ENCODE measurements around the gene FGFR2. TPM values are rescaled to one million over a fixed set of nuclear protein-coding genes. Genes with fewer than 3 reads are reported as not detected.

Gene FGFR2
- total RNA-seq, 1 donor from 2014 or later: not detected

DNA sequence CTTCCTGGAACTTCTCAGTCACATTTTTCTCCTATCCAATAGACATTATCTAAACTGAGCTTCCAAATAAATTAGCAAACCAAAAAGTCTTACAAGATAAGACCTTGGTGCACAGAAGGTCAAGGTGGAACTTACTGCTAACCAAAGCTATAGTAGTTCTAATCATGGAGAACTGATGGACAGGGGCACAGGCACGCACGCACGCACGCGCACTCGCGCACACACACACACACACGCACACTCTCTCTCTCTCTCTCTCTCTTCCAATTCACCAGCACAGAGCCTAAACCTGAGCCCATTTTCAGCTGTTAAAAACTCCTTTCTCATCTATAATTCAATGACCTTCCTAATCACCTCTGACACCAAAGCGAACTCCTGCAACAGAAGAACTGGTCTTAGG is 7.5 kb downstream of the FGFR2 start:
- no peak for DNase-seq (ENCODE audit: low read depth in 2 of 2)

- no peak for DNase-seq (ENCODE audit: low read depth in 2 of 2)
Observed at GRCh38 chr10:121589553-121589952, 8.7 kb downstream of the FGFR2 start.

- DNase-seq (ENCODE audit: low read depth in 2 of 2): no peak
Observed at GRCh38 chr10:121583857-121584256, 14.4 kb downstream of the FGFR2 start.

DNA sequence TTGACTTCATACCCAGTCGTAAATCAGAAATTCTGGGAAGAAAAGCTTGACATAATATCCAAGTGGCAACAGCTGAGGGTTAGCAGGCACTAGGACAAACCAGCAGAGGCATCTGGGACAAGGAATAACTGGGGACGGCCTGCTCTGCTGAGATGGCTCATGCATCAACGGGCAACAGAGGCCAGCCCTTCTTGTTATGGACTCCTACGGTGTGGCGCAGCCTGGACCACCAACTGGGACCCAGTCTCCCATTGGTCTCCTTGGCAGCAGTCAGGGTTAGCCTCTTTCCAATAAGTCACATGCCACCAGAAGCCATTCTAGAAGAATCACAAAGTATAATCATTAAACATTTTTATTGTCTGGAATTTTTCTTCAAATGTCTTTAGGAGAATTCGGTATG is 15.0 kb downstream of the FGFR2 start:
- DNase-seq (ENCODE audit: low read depth in 2 of 2): no peak

- DNase-seq (ENCODE audit: low read depth in 2 of 2): no peak
Observed at GRCh38 chr10:121580276-121581116, 17.7 kb downstream of the FGFR2 start.

DNA sequence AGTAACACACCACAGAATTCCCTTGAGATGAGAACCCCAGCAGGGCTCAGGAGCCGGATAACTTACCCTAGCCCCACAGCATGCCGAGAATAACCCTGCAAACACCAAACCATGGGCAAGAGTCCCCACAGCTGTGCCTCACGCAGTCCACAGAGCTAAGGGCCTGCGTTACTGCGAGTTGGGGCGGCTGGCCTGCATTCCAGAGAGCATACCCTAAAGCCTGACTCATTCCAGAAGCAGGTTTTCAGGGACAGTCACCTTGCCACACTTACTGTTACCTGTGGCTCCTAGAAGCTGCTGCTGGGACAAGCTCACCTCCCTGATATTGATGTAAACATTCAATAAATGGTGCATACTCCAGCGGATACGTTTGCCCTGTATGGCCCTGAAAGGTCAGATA is 18.6 kb downstream of the FGFR2 start:
- no peak for DNase-seq (ENCODE audit: low read depth in 2 of 2)

DNA sequence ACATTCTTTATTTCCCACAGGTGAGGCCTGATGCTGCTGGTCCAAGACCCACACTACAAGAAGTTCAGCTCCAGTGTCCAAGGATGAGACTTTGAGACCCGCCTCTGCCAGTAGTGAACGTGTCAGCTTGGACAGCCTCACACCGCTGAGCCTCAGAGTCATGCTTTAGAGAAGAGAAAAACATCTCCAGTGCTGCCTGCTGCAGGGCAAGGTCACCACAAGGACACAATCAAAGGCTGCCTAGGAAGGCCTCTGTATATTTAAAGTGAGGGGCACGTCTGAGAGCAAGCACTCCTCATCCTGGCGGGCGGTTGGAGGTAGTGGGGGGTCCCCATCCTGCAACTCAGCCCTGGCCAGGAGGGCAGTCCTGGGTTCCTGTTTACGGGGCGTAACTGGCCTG is 19.3 kb downstream of the FGFR2 start:
- no peak for DNase-seq (ENCODE audit: low read depth in 2 of 2)

GRCh38 chr10:121578298-121578697 is 19.9 kb downstream of the FGFR2 start:
- no peak for DNase-seq (ENCODE audit: low read depth in 2 of 2)

- DNase-seq (ENCODE audit: low read depth in 2 of 2): no peak
Observed at GRCh38 chr10:121577568-121577967, 20.7 kb downstream of the FGFR2 start.

DNA sequence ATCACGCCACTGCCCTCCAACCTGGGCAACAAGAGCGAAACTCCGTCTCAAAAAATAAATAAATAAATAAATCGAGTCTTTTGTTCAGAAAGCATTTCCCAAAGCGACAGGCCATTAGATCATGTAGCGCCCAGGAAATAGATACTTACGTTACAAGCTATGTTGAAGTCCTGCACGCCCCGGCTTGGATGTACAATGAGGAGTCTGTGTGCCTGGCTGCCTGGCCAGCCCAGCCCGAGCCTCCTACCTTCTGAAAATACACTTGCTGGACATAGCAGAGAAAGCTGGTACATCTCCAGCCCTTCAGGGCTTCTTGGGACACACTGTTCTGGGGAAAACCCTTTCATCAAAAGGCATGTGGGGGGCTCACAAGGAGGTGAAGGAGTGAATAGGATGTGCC is 22.1 kb downstream of the FGFR2 start:
- DNase-seq (ENCODE audit: low read depth in 2 of 2): no peak

- no peak for DNase-seq (ENCODE audit: low read depth in 2 of 2)
Observed at GRCh38 chr10:121574519-121575166, 23.6 kb downstream of the FGFR2 start.

- DNase-seq (ENCODE audit: low read depth in 2 of 2): no peak
Observed at GRCh38 chr10:121573538-121573941, 24.7 kb downstream of the FGFR2 start.

- DNase-seq (ENCODE audit: low read depth in 2 of 2): no peak
Observed at GRCh38 chr10:121572859-121573537, 25.2 kb downstream of the FGFR2 start.

GRCh38 chr10:121570315-121570714 is 27.9 kb downstream of the FGFR2 start:
- DNase-seq (ENCODE audit: low read depth in 2 of 2): no peak

- DNase-seq (ENCODE audit: low read depth in 2 of 2): no peak
Observed at GRCh38 chr10:121568275-121568674, 30.0 kb downstream of the FGFR2 start.

DNA sequence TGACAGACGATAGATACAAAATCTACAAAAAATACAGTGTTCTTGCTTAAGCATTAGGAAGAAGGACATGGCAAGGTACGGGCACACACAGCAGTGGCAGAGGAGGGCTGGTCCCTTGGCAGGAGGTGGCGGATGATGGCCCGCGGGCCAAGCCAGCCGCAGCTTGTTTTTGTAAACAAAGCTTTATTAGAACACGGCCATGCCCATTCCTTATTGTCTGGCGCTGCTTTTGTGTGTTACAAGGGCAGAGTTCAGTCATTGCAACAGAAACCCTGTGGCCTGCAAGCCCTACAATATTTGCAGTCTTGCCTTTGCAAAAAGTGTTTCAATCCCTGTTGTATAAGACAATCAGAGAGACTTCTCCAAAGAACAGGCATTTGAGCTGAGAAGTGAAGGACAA is 30.7 kb downstream of the FGFR2 start:
- DNase-seq (ENCODE audit: low read depth in 2 of 2): no peak

GRCh38 chr10:121566755-121567154 is 31.5 kb downstream of the FGFR2 start:
- DNase-seq (ENCODE audit: low read depth in 2 of 2): no peak

- no peak for DNase-seq (ENCODE audit: low read depth in 2 of 2)
Observed at GRCh38 chr10:121559326-121560026, 38.8 kb downstream of the FGFR2 start.

DNA sequence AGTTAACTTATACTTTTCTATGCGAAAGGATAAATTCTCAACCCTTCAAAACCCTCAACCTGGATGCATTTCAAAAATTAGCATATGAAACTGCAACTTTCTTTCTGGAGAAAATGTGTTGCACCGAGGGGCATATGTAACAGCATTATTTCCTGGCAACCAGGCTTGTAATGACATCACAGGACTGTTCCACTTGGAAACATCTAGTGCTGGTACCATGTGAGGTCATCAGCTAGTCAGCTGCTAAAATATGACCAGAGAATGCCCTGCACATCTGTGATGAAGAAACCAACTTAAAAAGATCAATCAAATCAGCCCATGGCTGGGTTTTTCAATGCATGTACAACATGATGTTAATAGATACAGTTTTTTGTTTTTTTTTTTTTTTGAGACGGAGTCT is 40.0 kb downstream of the FGFR2 start:
- DNase-seq (ENCODE audit: low read depth in 2 of 2): no peak

- DNase-seq (ENCODE audit: low read depth in 2 of 2): no peak
Observed at GRCh38 chr10:121556918-121557573, 41.2 kb downstream of the FGFR2 start.

DNA sequence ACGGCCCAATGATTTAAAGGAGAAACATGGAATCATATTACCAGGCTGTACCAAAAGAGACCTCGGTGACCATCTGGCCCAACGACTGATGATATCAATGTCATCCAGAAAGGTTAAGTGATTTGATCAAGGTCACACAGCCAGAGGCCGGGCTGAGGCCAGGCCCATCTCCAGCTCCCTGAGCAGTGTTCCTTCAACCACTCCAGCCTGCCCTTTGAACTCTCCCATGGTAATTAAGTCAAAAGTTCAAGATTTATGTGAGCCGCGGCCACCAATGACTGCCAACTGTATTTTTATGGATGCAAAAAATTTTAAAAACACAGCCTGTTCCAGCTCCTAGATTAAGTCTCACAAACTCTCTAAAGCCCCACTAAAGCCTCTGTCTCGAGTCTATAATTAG is 41.8 kb downstream of the FGFR2 start:
- DNase-seq (ENCODE audit: low read depth in 2 of 2): no peak
